ENCODE measurements around the gene EEFSEC.

EEFSEC gene

GRCh38 chr3:128433837-128434165 is 280.5 kb downstream of the EEFSEC start:
- no peaks in the 10 kb centered on the region for H3K27me3 ChIP-seq (ENCODE audit: low read depth, low read length)
- no peaks in the 10 kb centered on the region for H3K4me1 ChIP-seq (ENCODE audit: low read length)
- H2AFZ ChIP-seq (ENCODE audit: low read depth, low read length) = no peak overlapping the region

DNA sequence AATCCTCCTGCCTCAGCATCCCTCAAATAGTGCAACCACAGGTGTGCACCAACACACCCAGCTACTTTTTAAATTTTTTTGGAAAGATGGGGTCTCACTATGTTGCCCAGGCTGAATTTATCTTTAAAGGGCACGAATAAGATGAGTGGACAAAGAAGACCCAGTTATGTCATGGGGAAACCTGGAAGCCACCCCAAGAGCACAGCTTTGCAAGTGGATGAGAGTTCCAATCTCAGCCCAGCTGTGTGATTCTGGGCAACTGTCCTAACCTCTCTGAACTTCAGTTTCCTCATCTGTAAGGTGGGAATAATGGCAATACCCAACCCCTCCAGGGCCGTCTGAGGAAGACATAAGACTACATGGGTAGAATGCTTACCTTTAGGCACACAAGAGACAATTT is 281.2 kb downstream of the EEFSEC start:
- no peak overlapping the region for H3K27ac ChIP-seq (ENCODE audit: low read length)
- H3K9me3 ChIP-seq (ENCODE audit: insufficient read depth, low read length) = no peaks in the 10 kb centered on the region
- no peaks in the 10 kb centered on the region for H4K20me1 ChIP-seq (ENCODE audit: insufficient read depth, low read length)
- H3K27me3 ChIP-seq (ENCODE audit: low read depth, low read length) = peaks cover 3% of the 10 kb centered on the region; the same call in 1 of the 2 replicates
- no peak overlapping the region for H3K9ac ChIP-seq (ENCODE audit: low read length)
- TF ChIP-seq EZH2phosphoT487 (IDR thresholded peaks at IDR 0.05; ENCODE audit: low read depth) = no peak
- TF ChIP-seq, protein P1, sequence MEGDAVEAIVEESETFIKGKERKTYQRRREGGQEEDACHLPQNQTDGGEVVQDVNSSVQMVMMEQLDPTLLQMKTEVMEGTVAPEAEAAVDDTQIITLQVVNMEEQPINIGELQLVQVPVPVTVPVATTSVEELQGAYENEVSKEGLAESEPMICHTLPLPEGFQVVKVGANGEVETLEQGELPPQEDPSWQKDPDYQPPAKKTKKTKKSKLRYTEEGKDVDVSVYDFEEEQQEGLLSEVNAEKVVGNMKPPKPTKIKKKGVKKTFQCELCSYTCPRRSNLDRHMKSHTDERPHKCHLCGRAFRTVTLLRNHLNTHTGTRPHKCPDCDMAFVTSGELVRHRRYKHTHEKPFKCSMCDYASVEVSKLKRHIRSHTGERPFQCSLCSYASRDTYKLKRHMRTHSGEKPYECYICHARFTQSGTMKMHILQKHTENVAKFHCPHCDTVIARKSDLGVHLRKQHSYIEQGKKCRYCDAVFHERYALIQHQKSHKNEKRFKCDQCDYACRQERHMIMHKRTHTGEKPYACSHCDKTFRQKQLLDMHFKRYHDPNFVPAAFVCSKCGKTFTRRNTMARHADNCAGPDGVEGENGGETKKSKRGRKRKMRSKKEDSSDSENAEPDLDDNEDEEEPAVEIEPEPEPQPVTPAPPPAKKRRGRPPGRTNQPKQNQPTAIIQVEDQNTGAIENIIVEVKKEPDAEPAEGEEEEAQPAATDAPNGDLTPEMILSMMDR (IDR thresholded peaks at IDR 0.05; ENCODE audit: low read depth, low read length) = no peak
- no peaks in the 10 kb centered on the region for H3K79me2 ChIP-seq (ENCODE audit: low read length)
- H3K36me3 ChIP-seq (replicated peaks; ENCODE audit: low read depth, low read length) = no peaks in the 10 kb centered on the region
- H3K4me1 ChIP-seq (ENCODE audit: low read length) = no peaks in the 10 kb centered on the region
- no peak overlapping the region for H3K4me3 ChIP-seq (ENCODE audit: low read length)
- no peak overlapping the region for H3K4me2 ChIP-seq (ENCODE audit: low read length)
- no peak overlapping the region for H2AFZ ChIP-seq (ENCODE audit: low read depth, low read length)

More at GRCh38 chr3:128433837-128434165, 280.5 kb downstream of the EEFSEC start:
- H3K4me2 ChIP-seq (ENCODE audit: low read length) = no peak overlapping the region
- H3K9ac ChIP-seq (ENCODE audit: low read length) = no peak overlapping the region
- H3K27ac ChIP-seq (ENCODE audit: low read length) = no peak overlapping the region
- H3K36me3 ChIP-seq (replicated peaks; ENCODE audit: low read depth, low read length) = no peaks in the 10 kb centered on the region
- no peak overlapping the region for H3K4me3 ChIP-seq (ENCODE audit: low read length)
- no peaks in the 10 kb centered on the region for H3K79me2 ChIP-seq (ENCODE audit: low read length)
- H4K20me1 ChIP-seq (ENCODE audit: insufficient read depth, low read length) = no peaks in the 10 kb centered on the region
- no peaks in the 10 kb centered on the region for H3K9me3 ChIP-seq (ENCODE audit: insufficient read depth, low read length)
- TF ChIP-seq, protein P1 (IDR thresholded peaks at IDR 0.05; ENCODE audit: low read depth, low read length) = no peak
- no peak for TF ChIP-seq EZH2phosphoT487 (IDR thresholded peaks at IDR 0.05; ENCODE audit: low read depth)

- Histone ChIP-seq H3K9ac (ENCODE audit: low read length) (no peak overlapping the region), H3K36me3 (replicated peaks; ENCODE audit: low read depth, low read length) (no peaks in the 10 kb centered on the region), H3K27me3 (ENCODE audit: low read depth, low read length) (peaks cover 7% of the 10 kb centered on the region; the same call in 1 of the 2 replicates), H3K4me3 (ENCODE audit: low read length) (no peak overlapping the region), H3K4me1 (ENCODE audit: low read length) (no peaks in the 10 kb centered on the region), H3K9me3 (ENCODE audit: insufficient read depth, low read length) (no peaks in the 10 kb centered on the region), H3K4me2 (ENCODE audit: low read length) (no peak overlapping the region), H3K27ac (ENCODE audit: low read length) (no peak overlapping the region), H3K79me2 (ENCODE audit: low read length) (no peaks in the 10 kb centered on the region), H4K20me1 (ENCODE audit: insufficient read depth, low read length) (no peaks in the 10 kb centered on the region), H2AFZ (ENCODE audit: low read depth, low read length) (no peak overlapping the region)
- TF ChIP-seq EZH2phosphoT487 (IDR thresholded peaks at IDR 0.05; ENCODE audit: low read depth) = no peak
- TF ChIP-seq, protein P1 (IDR thresholded peaks at IDR 0.05; ENCODE audit: low read depth, low read length) = no peak
These were observed 281.8 kb downstream of the EEFSEC start for GRCh38 chr3:128435058-128435457.

DNA sequence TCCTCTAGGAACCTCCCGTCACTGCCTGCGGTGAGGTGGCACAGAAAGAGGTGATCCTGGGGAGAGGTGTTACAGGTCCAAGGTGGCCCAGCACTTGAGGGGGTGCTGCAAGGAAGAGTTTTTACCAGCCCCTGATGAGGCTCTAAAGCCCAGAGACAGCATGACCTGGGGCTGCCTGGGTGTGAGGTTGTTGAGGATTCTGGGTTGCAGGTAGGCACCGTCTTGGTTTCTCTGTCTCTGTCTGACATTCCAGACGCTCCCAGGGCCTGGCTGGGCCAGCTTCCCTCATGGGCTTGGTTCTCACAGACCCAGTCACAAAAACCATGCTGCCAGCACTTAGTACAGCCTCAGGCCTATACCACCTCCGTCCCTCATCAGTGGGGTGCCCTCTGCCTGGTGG is 282.3 kb downstream of the EEFSEC start:
- H3K27ac ChIP-seq (ENCODE audit: low read length) = no peak overlapping the region
- no peak overlapping the region for H2AFZ ChIP-seq (ENCODE audit: low read depth, low read length)
- no peak overlapping the region for H3K4me2 ChIP-seq (ENCODE audit: low read length)
- no peak overlapping the region for H3K4me3 ChIP-seq (ENCODE audit: low read length)
- H3K79me2 ChIP-seq (ENCODE audit: low read length) = no peaks in the 10 kb centered on the region
- no peaks in the 10 kb centered on the region for H3K4me1 ChIP-seq (ENCODE audit: low read length)
- no peak for TF ChIP-seq EZH2phosphoT487 (IDR thresholded peaks at IDR 0.05; ENCODE audit: low read depth)
- TF ChIP-seq, protein P1 (IDR thresholded peaks at IDR 0.05; ENCODE audit: low read depth, low read length) = no peak
- peaks cover 7% of the 10 kb centered on the region; the same call in 1 of the 2 replicates for H3K27me3 ChIP-seq (ENCODE audit: low read depth, low read length)
- no peak overlapping the region for H3K9ac ChIP-seq (ENCODE audit: low read length)
- H3K36me3 ChIP-seq (replicated peaks; ENCODE audit: low read depth, low read length) = no peaks in the 10 kb centered on the region
- no peaks in the 10 kb centered on the region for H4K20me1 ChIP-seq (ENCODE audit: insufficient read depth, low read length)
- H3K9me3 ChIP-seq (ENCODE audit: insufficient read depth, low read length) = no peaks in the 10 kb centered on the region

Data from OCI-LY3 (cell line).